HG03342 (cell line): ENCODE measurements around the gene PTPN11.
"Not testable (repeated sequence)": the region's sequence is repeated elsewhere in the genome, so short reads cannot be mapped to it uniquely, and the experiment has no call there.

ENCODE experiments used
- ATAC-seq: cut with Tn5 transposase; IDR thresholded peaks from one replicate; pipeline ENCODE4 v1.9.1; 2021; ENCODE audit warnings: mild to moderate bottlenecking, moderate library complexity; ENCODE audit not compliant: unreplicated experiment

The PTPN11 gene

DNA sequence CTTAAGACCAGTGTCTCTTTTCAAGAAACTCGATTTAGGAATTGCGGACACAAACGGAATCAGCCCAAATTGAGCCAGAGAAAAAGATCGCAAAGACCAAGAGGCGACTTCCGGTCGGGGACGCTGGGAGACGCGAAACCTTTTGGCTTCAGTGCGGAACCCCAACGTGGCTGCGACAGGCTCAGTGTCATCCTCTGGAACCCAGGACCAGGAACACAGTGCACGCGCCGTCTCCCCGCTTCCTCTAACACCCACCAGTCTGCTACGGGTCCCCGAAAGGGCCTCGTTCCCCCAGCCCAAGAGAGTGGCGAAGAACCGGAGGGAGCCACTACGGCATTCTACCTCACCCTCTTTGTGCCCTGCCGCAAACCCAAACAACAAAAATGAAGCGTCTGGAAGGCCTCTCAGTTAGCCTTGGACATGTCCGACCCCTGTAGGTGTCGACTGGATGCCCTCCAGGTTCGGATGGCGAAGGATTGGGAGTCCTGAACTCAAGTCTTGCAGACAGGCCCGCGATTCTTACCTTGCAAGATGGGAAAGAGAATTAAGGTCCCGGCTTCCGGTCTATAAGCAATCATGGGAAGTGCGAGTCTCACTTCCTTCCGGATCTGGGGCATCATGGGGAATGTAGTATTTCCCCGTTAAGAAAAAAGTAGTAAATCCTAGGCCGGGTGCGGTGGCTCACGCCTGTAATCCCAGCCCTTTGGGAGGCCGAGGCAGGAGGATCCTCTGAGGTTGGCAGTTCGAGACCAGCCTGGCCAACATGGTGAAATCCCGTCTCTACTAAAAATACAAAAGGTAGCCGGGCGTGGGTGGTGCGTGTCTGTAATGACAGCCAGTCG, 9.5 kb upstream of the PTPN11 start, which contains the start of gene RPL6:
RPL6 (minus strand) TSS at position 542 of the 842 bp plus-strand sequence. CDS start 949 bp downstream, outside the sequence.
- peak; percentile 79 for ATAC-seq

DNA sequence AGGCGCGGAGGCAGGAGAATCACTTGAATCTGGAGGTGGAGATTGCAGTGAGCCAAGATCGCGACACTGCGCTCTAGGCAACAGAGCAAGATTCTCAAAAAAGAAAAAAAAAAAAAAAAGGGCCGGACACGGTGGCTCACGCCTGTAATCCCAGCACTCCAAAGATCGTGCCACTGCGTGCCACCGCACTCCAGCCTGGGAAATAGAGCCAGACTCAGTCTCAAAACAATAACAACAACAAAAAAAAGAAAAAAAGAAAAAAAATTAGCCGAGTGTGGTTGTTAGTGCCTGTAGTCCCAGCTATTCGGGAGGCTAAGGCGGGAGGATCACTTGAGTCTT, 8.9 kb upstream of the PTPN11 start:
- ATAC-seq, result no peak

DNA sequence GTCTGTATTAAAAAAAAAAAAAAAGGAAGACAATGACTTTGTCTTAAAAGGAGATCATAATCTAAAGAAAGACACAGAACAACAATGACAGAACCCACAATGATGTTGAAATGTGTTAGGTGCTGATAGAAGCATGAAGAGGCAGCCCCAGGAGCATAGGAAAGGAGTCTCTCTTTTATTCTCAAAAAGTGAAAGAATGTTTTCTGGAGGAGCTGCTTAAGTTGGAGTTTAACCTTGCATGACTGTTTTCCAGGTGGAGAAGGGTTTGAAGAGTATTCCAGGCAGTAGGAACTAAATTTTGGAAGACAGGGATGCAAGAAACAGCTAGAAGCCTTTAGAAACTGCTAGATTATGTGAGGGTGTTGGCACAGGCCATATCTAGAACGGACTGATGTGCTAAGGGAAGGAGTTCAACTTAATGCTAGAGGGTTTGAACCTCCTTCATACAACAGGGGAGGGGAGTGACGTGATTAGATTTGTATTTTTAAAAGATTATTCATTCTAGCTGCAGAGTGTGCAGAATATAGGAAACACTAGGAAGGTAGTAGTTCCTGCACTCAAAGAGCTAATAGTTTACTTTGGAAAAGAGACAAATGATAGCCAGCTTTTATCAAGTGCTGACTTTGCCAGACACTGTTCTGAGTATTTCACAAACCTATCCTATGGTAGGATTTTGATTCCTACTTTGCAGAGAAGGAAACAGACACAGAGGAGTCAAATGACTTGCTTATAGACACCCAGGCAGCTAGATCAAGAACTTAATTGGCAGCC, 4.7 kb upstream of the PTPN11 start:
- no peak for ATAC-seq

DNA sequence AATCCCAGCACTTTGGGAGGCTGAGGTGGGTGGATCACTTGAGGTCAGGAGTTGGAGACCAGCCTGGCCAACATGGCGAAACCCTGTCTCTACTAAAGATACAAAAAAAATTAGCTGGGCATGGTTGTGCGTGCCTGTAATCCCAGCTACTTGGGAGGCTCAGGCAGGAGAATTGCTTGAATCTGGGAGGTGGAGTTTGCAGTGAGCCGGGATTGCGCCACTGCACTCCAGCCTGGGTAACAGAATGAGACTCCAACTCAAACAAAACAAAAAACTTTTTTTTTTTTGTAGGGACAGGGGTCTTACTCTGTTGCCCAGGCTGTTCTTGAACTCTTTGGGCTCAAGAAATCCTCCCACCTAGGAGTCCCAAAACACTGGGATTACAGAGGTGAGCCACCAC, 3.3 kb upstream of the PTPN11 start:
- ATAC-seq, result not testable (repeated sequence)

DNA sequence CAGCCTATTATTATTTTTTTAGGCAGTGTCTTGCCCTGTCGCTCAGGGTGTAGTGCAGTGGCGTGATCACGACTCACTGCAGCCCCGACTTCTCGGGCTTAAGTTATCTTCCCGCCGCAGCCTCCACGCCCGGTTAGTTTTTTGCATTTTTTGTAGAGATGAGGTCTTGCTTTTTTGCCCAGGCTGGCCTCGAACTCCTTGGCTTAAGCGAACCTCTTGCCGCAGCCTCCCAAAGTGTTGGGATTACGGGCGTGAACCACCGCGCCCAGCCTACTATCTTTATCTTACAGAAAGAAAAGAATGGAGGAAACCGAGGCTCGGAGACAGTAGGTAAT, 507 bp upstream of the PTPN11 start:
- no peak for ATAC-seq

GRCh38 chr12:112419297-112420133, 768 bp downstream of the PTPN11 start:
- peak; percentile 10 for ATAC-seq

DNA sequence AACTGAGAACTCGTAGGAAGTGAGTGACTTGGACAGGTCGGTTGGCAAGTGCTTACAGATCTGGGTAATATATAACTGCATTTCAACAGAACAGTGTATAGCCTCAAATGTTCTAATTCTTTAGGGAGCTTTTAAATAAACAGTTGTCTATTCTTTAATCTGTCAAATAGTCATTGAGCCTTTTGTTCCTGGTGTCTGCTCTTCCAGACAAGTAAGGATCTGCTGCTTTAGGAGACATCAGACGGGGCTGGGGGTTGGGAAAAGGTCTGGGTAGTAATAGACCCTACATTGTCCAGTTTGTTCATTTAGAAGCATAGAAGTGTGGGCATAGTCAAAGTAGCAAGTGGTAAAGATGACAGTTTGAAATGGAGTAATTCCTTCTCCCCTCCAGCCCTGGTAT, 2.0 kb downstream of the PTPN11 start:
- no peak for ATAC-seq

DNA sequence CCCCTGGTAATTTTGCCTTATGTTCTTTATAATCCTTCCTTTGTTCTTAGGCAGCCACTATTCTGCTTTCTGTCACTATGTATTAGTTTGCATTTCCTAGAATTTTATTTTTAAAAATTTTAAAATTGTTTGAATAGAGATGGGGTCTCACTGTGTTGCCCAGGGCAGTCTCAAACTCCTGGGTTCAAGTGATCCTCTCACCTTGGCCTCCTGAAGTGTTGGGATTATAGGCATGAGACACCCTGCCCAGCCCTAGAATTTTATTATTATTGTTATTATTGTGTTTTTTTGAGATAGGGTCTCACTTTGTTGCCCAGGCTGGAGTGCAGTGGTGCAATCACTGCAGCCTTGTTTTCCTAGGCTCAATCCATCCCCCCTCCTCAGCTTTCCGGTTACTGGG, 2.6 kb downstream of the PTPN11 start:
- no peak for ATAC-seq

GRCh38 chr12:112422531-112422930, 3.8 kb downstream of the PTPN11 start:
- ATAC-seq, result no peak

GRCh38 chr12:112424126-112424525, 5.4 kb downstream of the PTPN11 start:
- ATAC-seq, result no peak

DNA sequence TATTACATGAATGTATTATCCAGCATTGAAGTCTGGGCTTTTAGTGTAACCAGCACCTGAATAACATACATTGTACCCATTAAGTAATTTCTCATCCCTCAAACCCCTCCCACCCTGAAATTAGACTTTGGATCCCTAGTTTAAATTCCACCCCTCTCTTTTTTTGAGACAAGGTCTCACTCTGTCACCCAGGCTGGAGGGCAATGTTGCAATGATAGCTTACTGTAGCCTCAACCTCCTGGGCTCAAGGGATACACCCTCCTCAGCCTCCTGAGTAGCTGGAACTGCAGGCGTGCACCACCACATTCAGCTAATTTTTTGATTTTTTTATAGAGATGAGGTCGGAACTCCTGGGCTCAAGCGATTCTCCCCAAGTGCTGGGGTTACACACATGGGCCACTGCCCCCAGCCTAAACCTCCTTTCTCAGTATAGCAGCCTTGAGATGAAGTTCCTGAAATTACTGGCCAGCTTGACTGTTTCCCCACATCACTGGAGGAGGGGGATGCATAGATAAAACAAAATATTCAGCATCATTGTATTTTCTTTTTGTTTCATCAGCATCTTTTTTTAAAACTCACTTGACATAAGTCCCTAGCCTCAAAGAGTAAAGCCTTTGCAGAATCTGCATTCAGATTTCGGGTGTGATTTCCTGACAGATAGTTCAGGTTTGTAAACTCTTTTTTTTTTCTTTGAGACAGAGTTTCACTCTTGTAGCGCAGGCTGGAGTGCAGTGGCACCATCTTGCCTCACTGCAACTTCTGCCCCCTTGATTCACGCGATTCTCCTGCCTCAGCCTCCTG, 7.0 kb downstream of the PTPN11 start:
- ATAC-seq, result no peak

- no peak for ATAC-seq
Observed at GRCh38 chr12:112427760-112428159, 9.0 kb downstream of the PTPN11 start.

DNA sequence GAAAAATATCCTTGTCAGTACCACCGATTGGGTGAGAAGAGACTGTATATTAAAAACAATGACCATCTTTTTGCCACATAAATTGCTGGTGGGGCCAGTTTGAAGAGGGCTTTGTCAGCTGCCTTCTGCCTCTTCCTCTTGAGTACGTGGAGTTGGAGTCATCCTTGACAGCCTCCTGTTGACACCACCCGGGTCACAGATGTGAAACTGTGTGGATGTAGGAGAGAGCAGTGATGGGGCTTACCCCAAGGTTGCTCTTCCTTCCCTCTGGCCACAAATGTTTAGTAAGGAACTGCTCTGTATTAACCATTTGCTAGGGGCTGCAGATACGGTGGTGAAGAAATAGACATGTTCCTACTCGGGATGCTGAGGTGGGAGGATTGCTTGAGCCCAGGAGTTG, 12.2 kb downstream of the PTPN11 start:
- ATAC-seq, result no peak

DNA sequence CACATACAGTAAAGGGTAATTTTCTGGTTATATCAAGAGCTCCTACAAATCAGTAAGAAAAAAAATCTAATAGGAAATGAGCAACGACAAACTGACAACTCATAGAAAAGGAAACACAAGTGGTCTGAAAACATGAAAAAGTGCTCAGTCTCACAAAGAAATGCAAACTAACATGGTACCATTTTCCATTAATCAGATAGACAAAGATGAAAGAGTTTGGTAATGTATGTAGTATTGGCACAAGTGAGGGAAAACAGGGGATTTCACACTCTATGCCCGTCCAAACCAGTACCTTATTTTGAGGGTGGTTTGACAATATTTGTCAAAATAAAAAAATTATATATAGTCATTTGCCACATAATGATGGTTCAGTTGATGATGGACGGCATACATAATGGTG, 13.2 kb downstream of the PTPN11 start:
- no peak for ATAC-seq

DNA sequence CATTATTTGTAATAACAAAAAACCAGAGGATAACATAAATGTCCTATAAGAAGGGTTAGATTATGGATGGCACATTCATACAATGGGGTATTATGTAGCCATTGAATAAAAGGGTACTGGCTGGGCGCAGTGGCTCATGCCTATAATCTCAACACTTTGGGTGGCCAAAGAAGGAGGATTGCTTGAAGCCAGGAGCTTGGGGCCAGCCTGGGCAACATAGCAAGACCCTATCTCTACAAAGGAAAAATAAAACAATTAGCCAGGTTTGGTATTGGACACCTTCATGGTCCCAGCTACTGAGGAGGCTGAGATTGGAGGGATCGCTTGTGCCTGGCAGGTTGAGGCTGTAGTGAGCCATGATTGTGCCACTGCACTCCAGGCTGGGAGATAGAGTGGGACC, 14.8 kb downstream of the PTPN11 start:
- ATAC-seq, result no peak

DNA sequence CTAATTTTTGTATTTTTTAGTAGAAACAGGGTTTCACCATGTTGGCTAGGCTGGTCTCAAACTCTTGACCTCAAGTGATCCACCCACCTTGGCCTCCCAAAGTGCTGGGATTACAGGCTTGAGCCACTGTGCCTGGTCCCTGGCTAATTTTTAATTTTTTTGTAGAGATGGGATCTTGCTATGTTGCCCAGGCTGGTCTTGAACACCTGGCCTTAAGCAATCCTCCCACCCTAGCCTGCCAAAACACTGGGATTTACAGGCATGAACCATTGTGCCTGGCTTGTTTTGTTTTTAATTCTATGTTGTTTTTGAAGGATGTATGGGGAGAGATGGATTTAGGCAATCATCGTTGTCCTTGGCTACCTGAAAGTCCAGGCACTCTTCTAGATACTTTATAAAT, 19.9 kb downstream of the PTPN11 start:
- not testable (repeated sequence) for ATAC-seq

DNA sequence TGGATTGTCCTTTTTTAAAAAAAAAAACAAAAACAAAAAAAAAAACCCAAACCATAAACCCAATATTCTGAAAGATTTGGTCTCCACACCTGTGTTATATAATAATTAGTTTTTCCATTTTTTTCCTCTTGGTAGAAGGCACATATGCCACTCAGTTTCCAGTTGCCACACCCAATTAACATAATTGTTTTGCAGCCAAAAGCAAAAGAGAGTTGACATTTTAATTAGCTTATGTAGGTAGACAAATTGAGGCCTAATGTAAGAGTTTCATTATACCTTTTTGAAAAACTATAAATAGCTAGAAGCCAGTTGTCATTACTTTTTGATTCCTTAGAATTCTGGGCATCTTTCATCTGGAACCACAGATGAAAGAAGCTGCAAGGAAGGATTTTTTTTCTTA, 21.0 kb downstream of the PTPN11 start:
- ATAC-seq, result no peak

DNA sequence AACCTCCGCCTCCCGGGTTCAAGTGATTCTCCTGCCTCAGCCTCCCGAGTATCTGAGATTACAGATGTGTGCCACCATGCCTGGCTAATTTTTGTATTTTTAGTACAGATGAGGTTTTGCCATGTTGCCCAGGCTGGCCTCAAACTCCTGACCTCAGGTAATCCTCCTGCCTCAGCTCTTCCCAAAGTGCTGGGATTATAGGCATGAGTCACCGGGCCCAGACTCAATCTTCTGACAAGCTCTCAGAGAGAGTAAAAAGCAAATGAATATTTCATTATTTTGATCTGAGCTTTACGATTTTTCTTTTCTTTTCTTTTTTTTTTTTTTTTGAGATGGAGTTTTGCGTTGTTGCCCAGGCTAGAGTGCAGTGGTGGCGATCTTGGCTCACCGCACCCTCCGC, 21.9 kb downstream of the PTPN11 start:
- ATAC-seq, result not testable (repeated sequence)

GRCh38 chr12:112443916-112444315, 25.2 kb downstream of the PTPN11 start:
- ATAC-seq, result no peak

DNA sequence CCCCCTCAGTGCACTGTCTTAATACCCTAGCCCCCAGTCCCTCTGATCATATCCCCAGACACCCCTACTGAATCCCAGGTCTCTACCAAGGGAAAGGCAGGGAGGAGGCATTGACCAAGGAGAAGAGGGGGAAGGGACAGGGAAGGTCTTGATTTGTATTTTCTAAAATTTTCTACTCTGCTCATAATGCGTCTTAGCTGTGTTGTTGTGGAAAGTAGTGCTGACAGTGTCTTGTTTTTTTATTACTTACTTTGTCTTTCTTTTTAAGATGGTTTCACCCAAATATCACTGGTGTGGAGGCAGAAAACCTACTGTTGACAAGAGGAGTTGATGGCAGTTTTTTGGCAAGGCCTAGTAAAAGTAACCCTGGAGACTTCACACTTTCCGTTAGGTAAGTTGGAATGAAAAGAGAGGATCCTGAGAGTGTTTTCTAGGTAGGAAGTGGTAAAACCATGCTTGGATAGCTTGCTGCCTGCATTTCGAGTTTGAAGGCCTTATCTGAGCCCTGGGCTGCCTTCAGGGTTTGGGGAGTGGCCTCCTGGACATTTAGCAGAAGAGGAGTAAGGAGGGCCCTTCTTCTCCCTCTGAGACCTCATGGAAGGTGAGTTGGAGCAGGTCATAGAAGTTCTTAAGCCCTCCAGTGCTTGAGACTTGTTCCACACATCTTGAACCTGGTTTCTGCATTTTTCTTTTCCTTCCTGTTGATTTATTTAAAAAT, 27.4 kb downstream of the PTPN11 start:
- no peak for ATAC-seq
